Activated T-cell treated with anti-CD3 and anti-CD28 coated beads, Interleukin-2, amount 50 U/mL, for 72 hours (primary cell): ENCODE results near the gene ZNF816. TPM values are rescaled to one million over a fixed set of nuclear protein-coding genes. Genes with fewer than 3 reads are reported as not detected.
A peak's percentile ranks its signal among the peaks of the same experiment; 100 is the strongest.
"Not testable (repeated sequence)": the region's sequence is repeated elsewhere in the genome, so short reads cannot be mapped to it uniquely, and the experiment has no call there.

Source experiments
- ATAC-seq, 2 donors: fragments of 150-1000 bp; cut with Tn5 transposase; replicated peaks in 1 of 2; 2 replicates each; pipeline ENCODE4 v1.10.0; 2021; ENCODE audit warnings: moderate library complexity in 2 of 2, mild to moderate bottlenecking in 1 of 2
- DNase-seq, 2 donors: peaks; one replicate each; pipeline ENCODE4 v3.0.0; 2021 to 2022; ENCODE audit warnings: mixed read lengths in 1 of 2
- H3K27ac Mint-ChIP-seq: one replicate; pipeline ENCODE4 v1.8.0; 2022; ENCODE audit warnings: mild to moderate bottlenecking, moderate library complexity, mixed read lengths
- H3K27me3 Mint-ChIP-seq: one replicate; pipeline ENCODE4 v1.8.0; 2022; ENCODE audit warnings: low read depth, mixed read lengths
- H3K36me3 Mint-ChIP-seq, 2 donors: one replicate each; pipeline ENCODE4 v1.8.0; 2022; ENCODE audit warnings: mixed read lengths in 2 of 2, mild to moderate bottlenecking in 1 of 2; ENCODE audit not compliant: insufficient read depth in 2 of 2
- H3K4me1 Mint-ChIP-seq: one replicate; pipeline ENCODE4 v1.8.0; 2022; ENCODE audit warnings: low read depth, mixed read lengths
- H3K4me3 Mint-ChIP-seq, 2 donors: one replicate each; pipeline ENCODE4 v1.8.0; 2022; ENCODE audit warnings: mild to moderate bottlenecking in 2 of 2, mixed read lengths in 2 of 2, moderate library complexity in 2 of 2
- H3K9me3 Mint-ChIP-seq, 2 donors: one replicate each; pipeline ENCODE4 v1.8.0; 2022; ENCODE audit warnings: mixed read lengths in 2 of 2
- total RNA-seq, 2 donors: library from RNA; stranded (reverse); gene quantifications; one replicate each; pipeline ENCODE4 v1.2.3, GENCODE V29; 2022

ZNF816 gene
- total RNA-seq, 2 donors from 2014 or later = 12.0 to 16.2 TPM

DNA sequence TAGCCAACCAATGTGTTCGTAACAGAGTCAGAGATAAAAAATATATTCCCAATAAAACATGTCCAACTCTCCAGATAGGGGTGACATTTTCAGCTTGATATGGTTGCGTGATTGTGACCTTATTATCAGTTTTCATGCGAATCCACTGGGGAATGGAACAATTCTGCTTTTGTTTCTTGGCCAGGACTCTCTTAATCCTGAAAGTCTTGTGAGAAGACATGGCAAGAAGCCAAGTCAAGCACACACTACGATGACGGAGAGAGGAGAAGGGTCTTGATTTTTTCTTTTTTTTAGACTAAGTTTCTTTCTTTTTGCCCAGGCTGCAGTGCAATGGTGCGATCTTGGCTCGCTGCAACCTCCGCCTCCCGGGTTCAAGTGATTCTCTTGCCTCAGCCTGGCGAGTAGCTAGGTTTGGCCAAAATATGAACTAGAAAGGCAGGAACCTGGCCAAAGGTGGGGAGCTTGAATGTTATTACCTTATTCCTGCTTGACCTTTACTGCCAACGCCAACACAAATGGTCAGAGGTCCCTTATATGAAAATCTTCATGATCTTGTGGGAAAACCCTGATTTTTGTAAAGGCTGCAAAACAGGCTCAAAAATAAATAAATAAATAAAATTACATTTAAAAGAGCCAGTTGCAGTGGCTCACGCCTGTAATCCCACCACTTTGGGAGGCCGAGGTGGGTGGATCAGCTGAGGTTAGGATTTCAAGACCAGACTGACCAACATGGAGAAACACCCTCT lies 14.5 kb downstream of the ZNF816 start:
- DNase-seq (no peak), ATAC-seq (no peak)
- no peaks in the 10 kb centered on the region for H3K27me3 Mint-ChIP-seq
- peaks cover 42 to 55% of the 10 kb centered on the region in 2 donors for H3K36me3 Mint-ChIP-seq
- no peak overlapping the region for H3K27ac Mint-ChIP-seq
- H3K4me3 Mint-ChIP-seq = no peak overlapping the region
- peaks cover 15 to 32% of the 10 kb centered on the region in 2 donors for H3K9me3 Mint-ChIP-seq
- no peaks in the 10 kb centered on the region for H3K4me1 Mint-ChIP-seq

DNA sequence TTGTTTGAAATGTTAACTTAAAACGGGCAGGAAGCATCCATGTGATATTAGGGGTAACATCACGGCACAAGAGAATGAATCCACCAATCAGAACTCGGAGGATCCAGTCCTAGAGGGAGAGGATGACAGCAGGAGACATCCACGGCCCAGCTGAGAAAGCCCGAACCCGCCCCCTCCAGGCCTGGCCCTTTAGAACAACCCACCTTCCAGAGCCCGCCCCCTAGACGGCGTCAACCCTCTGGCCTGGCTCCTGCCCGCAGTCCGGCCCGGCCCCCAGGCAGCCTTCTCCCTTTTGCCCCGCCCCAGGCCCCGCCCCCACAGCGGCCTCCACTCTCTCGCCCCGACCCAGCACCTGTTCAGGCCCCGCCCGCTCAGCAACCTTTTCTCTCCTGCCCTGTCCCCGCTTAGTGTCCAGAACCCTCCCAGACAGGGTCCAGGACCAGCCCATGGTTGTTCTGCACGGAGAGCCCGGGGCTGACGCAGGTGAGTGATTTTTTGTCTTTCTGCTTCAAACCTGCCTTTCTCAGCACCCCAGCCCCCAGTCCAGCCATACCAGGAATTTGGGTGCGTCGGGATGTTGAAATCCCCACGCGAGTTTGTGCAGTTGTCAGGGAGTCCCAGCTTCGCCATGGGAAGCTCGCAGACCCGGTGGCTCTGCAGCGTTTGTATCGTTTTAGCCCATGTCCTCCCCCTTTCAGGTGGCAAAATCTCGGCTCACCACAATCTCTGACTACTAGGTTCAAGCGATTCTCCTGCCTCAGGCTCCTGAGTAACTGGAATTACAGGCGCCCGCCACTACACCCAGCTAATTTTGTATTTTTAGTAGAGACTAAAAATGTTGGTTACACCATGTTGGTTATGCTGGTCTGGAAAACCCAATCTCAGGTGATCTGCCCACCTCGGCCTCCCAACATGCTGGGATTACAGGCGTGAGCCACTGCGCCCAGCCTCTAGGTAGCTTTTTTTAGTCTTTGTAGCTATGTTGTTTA lies 16.1 kb downstream of the ZNF816 start:
- Mint-ChIP-seq H3K27ac (no peak overlapping the region), H3K9me3 (peaks cover 11 to 25% of the 10 kb centered on the region in 2 donors), H3K4me1 (peaks cover 4% of the 10 kb centered on the region), H3K4me3 (no peak overlapping the region), H3K36me3 (peaks cover 36 to 41% of the 10 kb centered on the region in 2 donors), H3K27me3 (no peaks in the 10 kb centered on the region)
- no peak for ATAC-seq
- no peak for DNase-seq

DNA sequence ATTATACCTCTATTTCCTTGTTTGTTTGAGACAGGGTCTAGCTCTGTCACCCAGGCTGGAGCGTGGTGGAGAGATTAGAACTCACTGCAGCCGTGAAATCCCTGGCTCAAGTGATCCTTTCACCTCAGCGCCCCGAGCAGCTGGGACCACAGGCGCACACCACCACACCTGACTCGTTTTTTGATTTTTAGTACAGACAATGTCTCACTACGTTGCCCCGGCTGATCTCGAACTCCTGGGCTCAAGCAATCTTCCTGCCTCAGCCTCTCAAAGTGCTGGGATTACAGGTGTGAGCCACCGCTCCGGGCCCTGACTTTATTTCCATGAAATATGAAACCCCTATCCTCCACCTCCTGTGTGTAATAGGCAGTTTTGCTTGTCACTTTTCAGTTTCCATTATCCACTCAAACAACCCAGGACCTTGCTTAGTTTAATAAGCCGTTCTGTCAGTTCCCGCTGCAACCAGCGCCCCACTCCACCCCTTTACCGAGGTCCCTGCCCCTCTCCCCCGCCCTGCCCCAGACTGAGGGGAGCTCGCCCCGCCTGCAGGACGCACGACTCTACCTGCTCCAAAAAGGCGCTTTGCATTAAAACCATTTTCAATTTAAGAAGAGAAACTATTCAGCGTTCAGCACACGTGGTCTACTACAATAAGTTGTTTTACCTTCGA lies 16.9 kb downstream of the ZNF816 start:
- H3K4me3 Mint-ChIP-seq = no peak overlapping the region
- peaks cover 7 to 24% of the 10 kb centered on the region in 2 donors for H3K9me3 Mint-ChIP-seq
- ATAC-seq (no peak), DNase-seq (no peak)
- no peak overlapping the region for H3K27ac Mint-ChIP-seq
- H3K36me3 Mint-ChIP-seq = peaks cover 33 to 36% of the 10 kb centered on the region in 2 donors
- peaks cover 12% of the 10 kb centered on the region for H3K4me1 Mint-ChIP-seq
- H3K27me3 Mint-ChIP-seq = no peaks in the 10 kb centered on the region

DNA sequence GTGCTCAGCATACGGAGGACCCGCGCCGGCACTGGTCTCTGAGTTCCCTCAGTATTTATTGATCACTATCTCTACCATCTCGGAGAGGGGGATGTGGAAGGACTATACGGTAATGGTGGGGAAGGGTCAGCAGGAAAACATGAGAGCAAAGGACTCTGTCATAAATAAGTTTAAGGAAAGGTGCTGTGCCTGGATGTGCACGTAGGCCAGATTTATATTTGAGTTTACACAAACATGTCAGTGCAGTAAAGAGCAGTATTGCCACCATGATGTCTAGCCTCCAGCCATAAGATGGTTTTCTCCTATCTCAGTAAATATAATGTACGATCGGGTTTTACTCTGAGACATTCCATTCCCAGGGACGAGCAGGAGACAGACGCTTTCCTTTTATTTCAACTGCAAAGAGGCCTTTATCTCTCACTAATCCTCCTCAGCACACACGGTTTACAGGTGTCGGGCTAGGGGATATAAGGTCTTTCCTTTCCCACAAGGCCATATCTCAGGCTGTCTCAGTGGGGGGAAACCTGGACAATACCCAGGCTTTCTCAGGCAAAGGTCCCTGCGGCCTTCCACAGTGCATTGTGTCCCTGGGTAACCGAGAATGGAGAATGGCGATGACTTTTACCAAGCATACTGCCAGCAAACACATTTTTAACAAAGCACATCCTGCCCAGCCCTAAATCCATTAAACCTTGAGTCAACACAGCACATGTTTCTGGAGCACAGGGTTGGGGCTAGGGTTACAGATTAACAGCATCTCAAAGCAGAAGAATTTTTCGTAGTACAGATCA lies 17.8 kb downstream of the ZNF816 start:
- not testable (repeated sequence) for H3K27me3 Mint-ChIP-seq, H3K4me3 Mint-ChIP-seq, DNase-seq, ATAC-seq, H3K27ac Mint-ChIP-seq
- peaks cover 12% of the 10 kb centered on the region for H3K4me1 Mint-ChIP-seq
- peaks cover 24 to 27% of the 10 kb centered on the region in 2 donors for H3K36me3 Mint-ChIP-seq
- H3K9me3 Mint-ChIP-seq = peaks cover 0 to 15% of the 10 kb centered on the region in 2 donors

GRCh38 chr19:52943884-52944643 lies 18.6 kb downstream of the ZNF816 start:
- Mint-ChIP-seq H3K4me1 (peaks cover 17% of the 10 kb centered on the region), H3K36me3 (peaks cover 17 to 20% of the 10 kb centered on the region in 2 donors), H3K27me3 (no peaks in the 10 kb centered on the region), H3K9me3 (peaks cover 0 to 9% of the 10 kb centered on the region in 2 donors), H3K27ac (no peak overlapping the region), H3K4me3 (no peak overlapping the region)
- ATAC-seq (no peak), DNase-seq (no peak)

DNA sequence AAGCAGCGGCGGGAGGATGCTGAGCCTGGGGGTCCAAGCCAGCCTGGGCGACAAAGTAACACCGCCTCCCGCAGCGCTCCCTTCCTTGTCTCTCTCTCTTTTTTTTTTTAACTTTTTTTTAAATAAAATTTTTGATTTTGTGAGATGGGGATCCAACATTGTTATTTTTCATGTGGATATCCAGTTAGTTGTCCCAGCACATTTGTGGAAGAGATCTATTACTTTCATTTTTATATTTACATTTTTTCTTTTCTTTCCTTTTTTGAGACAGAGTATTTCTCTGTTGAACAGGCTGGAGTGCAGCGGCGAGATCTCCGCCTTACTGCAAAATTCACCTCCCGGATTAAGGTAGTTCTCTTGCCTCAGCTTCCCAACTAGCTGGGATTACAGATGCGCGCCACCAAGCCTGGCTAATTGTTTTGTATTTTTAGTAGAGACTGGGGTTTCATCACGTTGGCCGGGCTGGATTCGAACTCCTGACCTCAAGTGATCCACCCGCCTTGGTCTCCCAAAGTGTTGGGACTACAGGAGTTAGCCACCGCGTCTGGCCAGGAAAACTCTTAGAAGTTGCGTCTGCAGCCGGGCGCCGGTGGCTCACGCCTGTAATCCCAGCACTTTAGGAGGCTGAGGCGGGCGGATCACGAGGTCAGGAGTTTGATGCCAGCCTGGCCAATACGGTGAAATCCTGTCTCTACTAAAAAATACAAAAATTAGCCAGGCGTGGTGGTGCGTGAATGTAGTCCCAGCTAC lies 19.4 kb downstream of the ZNF816 start:
- no peak for ATAC-seq

DNA sequence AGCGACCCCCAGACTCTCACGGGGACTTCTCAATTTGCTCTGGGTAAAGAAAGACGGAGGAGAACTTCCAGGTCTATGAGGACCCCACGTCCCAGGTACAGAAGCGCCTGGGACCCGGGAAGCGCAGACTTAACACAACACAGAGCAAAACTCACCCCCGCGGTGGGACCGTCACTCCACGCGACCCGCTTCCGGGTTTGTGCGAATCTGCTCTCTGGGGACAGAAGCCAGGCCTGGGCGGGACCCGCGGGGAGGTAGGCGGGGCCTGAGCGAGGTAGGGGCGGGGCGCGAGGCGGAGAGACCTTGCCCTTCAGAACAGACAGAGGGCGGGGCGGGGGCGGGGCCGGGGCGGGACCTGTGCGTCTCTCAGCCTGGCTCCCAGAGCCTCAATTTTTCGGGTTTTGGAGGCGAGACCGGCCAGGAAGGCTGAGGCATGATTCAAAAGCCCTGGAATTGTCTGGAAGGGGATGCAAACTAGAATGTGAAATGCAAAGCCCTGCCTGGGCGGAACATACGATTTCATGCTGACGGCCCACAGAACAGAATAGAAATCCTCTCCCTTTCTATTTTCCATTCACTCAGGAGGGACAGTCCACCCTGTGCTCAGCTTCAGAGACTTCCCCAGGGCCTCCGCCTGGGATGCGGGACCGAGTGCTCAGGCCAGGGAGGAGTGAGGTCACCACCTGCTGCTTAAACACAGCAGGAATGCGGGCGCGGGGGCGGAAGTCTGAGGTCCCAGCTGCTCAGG lies 20.1 kb downstream of the ZNF816 start:
- ATAC-seq (peak; percentile 100), DNase-seq (peak; percentile 96 to 97)
- Mint-ChIP-seq H3K27me3 (no peaks in the 10 kb centered on the region), H3K4me1 (peaks cover 26% of the 10 kb centered on the region), H3K9me3 (peaks cover 0 to 12% of the 10 kb centered on the region in 2 donors), H3K4me3 (peak overlapping the region; percentile 96), H3K27ac (peak overlapping the region; percentile 24), H3K36me3 (peaks cover 20 to 25% of the 10 kb centered on the region in 2 donors)

More for the DNA sequence above, 19.4 kb downstream of the ZNF816 start:
- no peak for DNase-seq
- Mint-ChIP-seq H3K27me3 (no peaks in the 10 kb centered on the region), H3K4me3 (peak overlapping the region; percentile 96), H3K4me1 (peaks cover 25% of the 10 kb centered on the region), H3K36me3 (peaks cover 22 to 26% of the 10 kb centered on the region in 2 donors), H3K27ac (no peak overlapping the region), H3K9me3 (peaks cover 0 to 12% of the 10 kb centered on the region in 2 donors)

GRCh38 chr19:52941941-52942385 lies 20.7 kb downstream of the ZNF816 start:
- peak; percentile 9 to 19 for DNase-seq
- peak; percentile 27 to 42 for ATAC-seq
- Mint-ChIP-seq H3K4me3 (peak overlapping the region; percentile 96), H3K9me3 (peaks cover under 1 to 10% of the 10 kb centered on the region in 2 donors), H3K27me3 (no peaks in the 10 kb centered on the region), H3K36me3 (peaks cover 21 to 24% of the 10 kb centered on the region in 2 donors), H3K4me1 (peaks cover 26% of the 10 kb centered on the region), H3K27ac (peak overlapping the region; percentile 24)

- H3K27me3 Mint-ChIP-seq, DNase-seq, ATAC-seq: not testable (repeated sequence)
- Mint-ChIP-seq H3K36me3 (peaks cover 25 to 28% of the 10 kb centered on the region in 2 donors), H3K4me3 (peak overlapping the region; percentile 96), H3K4me1 (peaks cover 29% of the 10 kb centered on the region), H3K9me3 (peaks cover 5 to 10% of the 10 kb centered on the region in 2 donors), H3K27ac (peak overlapping the region; percentile 24)
Observed at GRCh38 chr19:52941523-52941922, 21.2 kb downstream of the ZNF816 start.

- Mint-ChIP-seq H3K4me1 (peaks cover 32% of the 10 kb centered on the region), H3K36me3 (peaks cover 22 to 27% of the 10 kb centered on the region in 2 donors), H3K4me3 (peak overlapping the region; percentile 96), H3K27ac (peak overlapping the region; percentile 24)
- H3K9me3 Mint-ChIP-seq, DNase-seq, ATAC-seq, H3K27me3 Mint-ChIP-seq: not testable (repeated sequence)
Observed at GRCh38 chr19:52940905-52941304, 21.8 kb downstream of the ZNF816 start.
